Measurements from ENCODE around the gene CHMP3. TPM values are rescaled to one million over a fixed set of nuclear protein-coding genes. Genes with fewer than 3 reads are reported as not detected.
A peak's percentile ranks its signal among the peaks of the same experiment; 100 is the strongest.

Gene CHMP3
- total RNA-seq, 4 donors from 2014 or later: 86.8 to 124 (median 108) TPM

DNA sequence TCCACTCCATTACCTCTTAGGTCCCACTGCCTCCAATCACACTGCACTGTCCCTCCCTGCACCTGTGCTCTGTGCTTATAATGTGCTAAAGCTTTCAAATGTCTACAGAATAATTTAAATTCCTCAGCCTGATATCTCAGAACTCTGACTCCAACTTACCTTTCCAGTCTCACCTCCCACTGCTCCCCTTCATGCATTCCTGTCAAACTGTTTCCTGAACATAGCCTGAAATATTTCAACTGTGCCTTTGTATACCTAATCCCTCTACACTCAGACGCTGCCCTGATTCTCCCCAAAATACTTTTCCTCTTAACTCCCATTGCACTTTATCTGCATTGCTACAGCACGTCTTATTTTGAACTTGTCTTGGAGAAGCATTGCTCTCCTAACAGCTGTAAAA is 40.5 kb downstream of the CHMP3 start:
- TF ChIP-seq, protein P1, sequence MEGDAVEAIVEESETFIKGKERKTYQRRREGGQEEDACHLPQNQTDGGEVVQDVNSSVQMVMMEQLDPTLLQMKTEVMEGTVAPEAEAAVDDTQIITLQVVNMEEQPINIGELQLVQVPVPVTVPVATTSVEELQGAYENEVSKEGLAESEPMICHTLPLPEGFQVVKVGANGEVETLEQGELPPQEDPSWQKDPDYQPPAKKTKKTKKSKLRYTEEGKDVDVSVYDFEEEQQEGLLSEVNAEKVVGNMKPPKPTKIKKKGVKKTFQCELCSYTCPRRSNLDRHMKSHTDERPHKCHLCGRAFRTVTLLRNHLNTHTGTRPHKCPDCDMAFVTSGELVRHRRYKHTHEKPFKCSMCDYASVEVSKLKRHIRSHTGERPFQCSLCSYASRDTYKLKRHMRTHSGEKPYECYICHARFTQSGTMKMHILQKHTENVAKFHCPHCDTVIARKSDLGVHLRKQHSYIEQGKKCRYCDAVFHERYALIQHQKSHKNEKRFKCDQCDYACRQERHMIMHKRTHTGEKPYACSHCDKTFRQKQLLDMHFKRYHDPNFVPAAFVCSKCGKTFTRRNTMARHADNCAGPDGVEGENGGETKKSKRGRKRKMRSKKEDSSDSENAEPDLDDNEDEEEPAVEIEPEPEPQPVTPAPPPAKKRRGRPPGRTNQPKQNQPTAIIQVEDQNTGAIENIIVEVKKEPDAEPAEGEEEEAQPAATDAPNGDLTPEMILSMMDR (IDR thresholded peaks at IDR 0.05): no peak
- TF ChIP-seq POLR2A (IDR thresholded peaks at IDR 0.05): no peak
- no peaks in the 10 kb centered on the region for H3K27me3 ChIP-seq
- H3K27ac ChIP-seq: no peak overlapping the region
- intact Hi-C loops (cut with DNase I): no loop called here
- H3K4me3 ChIP-seq (replicated peaks in 1 of 3): no peak overlapping the region
- peaks cover 0 to 9% of the 10 kb centered on the region in 2 donors for H3K36me3 ChIP-seq
- DNase-seq: no peak
- H3K9me3 ChIP-seq: no peaks in the 10 kb centered on the region
- no peaks in the 10 kb centered on the region for H3K4me1 ChIP-seq
- WGBS, 2 donors: 87 to 89% methylated on average over 2 of the region's 2 CpGs

- intact Hi-C loops (cut with DNase I): no loop called here
- no peaks in the 10 kb centered on the region for H3K4me1 ChIP-seq
- DNase-seq: no peak
- no peaks in the 10 kb centered on the region for H3K27me3 ChIP-seq
- H3K9me3 ChIP-seq: no peaks in the 10 kb centered on the region
- H3K27ac ChIP-seq: no peak overlapping the region
- peaks cover 0 to 8% of the 10 kb centered on the region in 2 donors for H3K36me3 ChIP-seq
- H3K4me3 ChIP-seq (replicated peaks in 1 of 3): no peak overlapping the region
- no peak for TF ChIP-seq POLR2A (IDR thresholded peaks at IDR 0.05)
- TF ChIP-seq, protein P1 (IDR thresholded peaks at IDR 0.05): no peak
- 89 to 93% methylated on average over 1 of the region's 1 CpG for WGBS, 2 donors
Observed at GRCh38 chr2:86521922-86522321, 41.3 kb downstream of the CHMP3 start.

- no peaks in the 10 kb centered on the region for H3K4me1 ChIP-seq
- H3K36me3 ChIP-seq: peaks cover 0 to 3% of the 10 kb centered on the region in 2 donors
- intact Hi-C loops (cut with DNase I): no loop called here
- no peak overlapping the region for H3K27ac ChIP-seq
- H3K9me3 ChIP-seq: no peaks in the 10 kb centered on the region
- 88 to 96% methylated on average over 1 of the region's 1 CpG for WGBS, 2 donors
- H3K4me3 ChIP-seq (replicated peaks in 1 of 3): no peak overlapping the region
- DNase-seq: no peak
- H3K27me3 ChIP-seq: no peaks in the 10 kb centered on the region
- no peak for TF ChIP-seq POLR2A (IDR thresholded peaks at IDR 0.05)
- TF ChIP-seq, protein P1 (IDR thresholded peaks at IDR 0.05): no peak
Observed at GRCh38 chr2:86520153-86520552, 43.1 kb downstream of the CHMP3 start.

GRCh38 chr2:86519349-86519748 is 43.9 kb downstream of the CHMP3 start:
- Histone ChIP-seq H3K4me1 (no peaks in the 10 kb centered on the region), H3K4me3 (replicated peaks in 1 of 3) (no peak overlapping the region), H3K9me3 (no peaks in the 10 kb centered on the region), H3K27ac (no peak overlapping the region), H3K36me3 (peaks cover 0 to 3% of the 10 kb centered on the region in 2 donors), H3K27me3 (no peaks in the 10 kb centered on the region)
- TF ChIP-seq, protein P1 (IDR thresholded peaks at IDR 0.05): no peak
- no peak for TF ChIP-seq POLR2A (IDR thresholded peaks at IDR 0.05)
- 95 to 96% methylated on average over 1 of the region's 1 CpG for WGBS, 2 donors
- intact Hi-C loops (cut with DNase I): no loop called here
- DNase-seq: no peak

GRCh38 chr2:86518481-86518880 is 44.8 kb downstream of the CHMP3 start:
- TF ChIP-seq, protein P1 (IDR thresholded peaks at IDR 0.05): peak in 1 of 6 experiments; percentile 31
- no peak for TF ChIP-seq POLR2A (IDR thresholded peaks at IDR 0.05)
- no peaks in the 10 kb centered on the region for H3K27me3 ChIP-seq
- WGBS, 2 donors: 89 to 93% methylated on average over 3 of the region's 3 CpGs
- no peak overlapping the region for H3K27ac ChIP-seq
- intact Hi-C loops (cut with DNase I): no loop called here
- peaks cover 0 to 3% of the 10 kb centered on the region in 2 donors for H3K36me3 ChIP-seq
- DNase-seq: no peak
- no peaks in the 10 kb centered on the region for H3K4me1 ChIP-seq
- H3K9me3 ChIP-seq: no peaks in the 10 kb centered on the region
- no peak overlapping the region for H3K4me3 ChIP-seq (replicated peaks in 1 of 3)
